A673 (cell line): Measurements from ENCODE around the gene PHF1. TPM values are rescaled to one million over a fixed set of nuclear protein-coding genes. Genes with fewer than 3 reads are reported as not detected.
A peak's percentile ranks its signal among the peaks of the same experiment; 100 is the strongest.

Experiments
- BruUV-seq: library from RNA; stranded (reverse); fragments of 400-500 nt; replicated peaks from 2 replicates; lab custom pipeline; 2021; lab: Mats Ljungman, UMichigan
- CTCF ChIA-PET: fragments of 300-600 bp; sonication (Branson Sonifier 250); formaldehyde crosslinking; loops from one replicate; lab custom pipeline; 2022; ENCODE audit warnings: antibody characterized with exemption; lab: Charles Lee
- POLR2A ChIA-PET: fragments of 300-600 bp; sonication (Branson Sonifier 250); formaldehyde crosslinking; loops from one replicate; lab custom pipeline; 2022; ENCODE audit warnings: antibody characterized with exemption; ENCODE audit not compliant: low non-redundant PET; lab: Charles Lee
- DNase-seq: peaks from one replicate; pipeline ENCODE4 v3.0.0-alpha.2; 2015; ENCODE audit warnings: low spot score
- H3K27ac ChIP-seq: fragments of 200-600 bp; sonication (generic); 2 replicates; pipeline ENCODE4 v1.5.1; 2016; ENCODE audit warnings: mixed run types, low read depth, mild to moderate bottlenecking, mixed read lengths, antibody characterized with exemption, low read length; ENCODE audit not compliant: poor library complexity, severe bottlenecking
- H3K27me3 ChIP-seq: fragments of 200-600 bp; sonication (generic); replicated peaks from 2 replicates; pipeline ENCODE4 v1.6.1; 2017; ENCODE audit warnings: mixed run types, low read depth, mild to moderate bottlenecking, mixed read lengths, antibody characterized with exemption, low read length; ENCODE audit not compliant: insufficient read depth, poor library complexity
- H3K36me3 ChIP-seq: fragments of 200-600 bp; sonication (generic); 2 replicates; pipeline ENCODE4 v1.6.1; 2016; ENCODE audit warnings: mixed run types, mild to moderate bottlenecking, mixed read lengths, antibody characterized with exemption, low read length; ENCODE audit not compliant: insufficient read depth, poor library complexity, severe bottlenecking
- H3K4me1 ChIP-seq: fragments of 200-600 bp; sonication (generic); 2 replicates; pipeline ENCODE4 v1.6.1; 2017; ENCODE audit warnings: mixed run types, mild to moderate bottlenecking, mixed read lengths, antibody characterized with exemption, low read length; ENCODE audit not compliant: insufficient read depth, poor library complexity, severe bottlenecking
- H3K4me3 ChIP-seq: fragments of 200-600 bp; sonication (generic); 2 replicates; pipeline ENCODE4 v1.5.1; 2016; ENCODE audit warnings: low read depth, mixed run types, mild to moderate bottlenecking, mixed read lengths, low read length; ENCODE audit not compliant: poor library complexity, severe bottlenecking
- H3K9me3 ChIP-seq: fragments of 200-600 bp; sonication (generic); 2 replicates; pipeline ENCODE4 v1.6.1; 2016; ENCODE audit warnings: mixed run types, low read depth, mild to moderate bottlenecking, mixed read lengths, antibody characterized with exemption, low read length; ENCODE audit not compliant: poor library complexity, severe bottlenecking
- EZH2 ChIP-seq: fragments of 200-600 bp; sonication (generic); IDR thresholded peaks from 2 replicates; pipeline ENCODE4 v1.6.1; 2017; ENCODE audit warnings: borderline replicate concordance, low read depth, mild to moderate bottlenecking, mixed read lengths, antibody characterized with exemption, low read length; ENCODE audit not compliant: poor library complexity, severe bottlenecking
- intact Hi-C: fragments of 100-400 bp; cut with micrococcal nuclease; formaldehyde crosslinking; loops from one replicate; pipeline ENCODE4 v1.10.0; 2022; ENCODE audit not compliant: unreplicated experiment
- total RNA-seq: library from RNA; stranded (reverse); gene quantifications from 2 replicates; pipeline ENCODE4 v1.2.3, GENCODE V29; 2021
- TF ChIP-seq, protein P1 (sequence below): fragments of 300-800, 200-600 bp; sonication (generic); conservative IDR thresholded peaks from 2 replicates; pipeline ENCODE4 v1.5.1; 2017; ENCODE audit warnings: low read depth, mild to moderate bottlenecking, antibody characterized with exemption, low read length, moderate library complexity, mixed read lengths

The PHF1 gene
- total RNA-seq, 1 experiment from 2014 or later = 53.5 TPM

DNA sequence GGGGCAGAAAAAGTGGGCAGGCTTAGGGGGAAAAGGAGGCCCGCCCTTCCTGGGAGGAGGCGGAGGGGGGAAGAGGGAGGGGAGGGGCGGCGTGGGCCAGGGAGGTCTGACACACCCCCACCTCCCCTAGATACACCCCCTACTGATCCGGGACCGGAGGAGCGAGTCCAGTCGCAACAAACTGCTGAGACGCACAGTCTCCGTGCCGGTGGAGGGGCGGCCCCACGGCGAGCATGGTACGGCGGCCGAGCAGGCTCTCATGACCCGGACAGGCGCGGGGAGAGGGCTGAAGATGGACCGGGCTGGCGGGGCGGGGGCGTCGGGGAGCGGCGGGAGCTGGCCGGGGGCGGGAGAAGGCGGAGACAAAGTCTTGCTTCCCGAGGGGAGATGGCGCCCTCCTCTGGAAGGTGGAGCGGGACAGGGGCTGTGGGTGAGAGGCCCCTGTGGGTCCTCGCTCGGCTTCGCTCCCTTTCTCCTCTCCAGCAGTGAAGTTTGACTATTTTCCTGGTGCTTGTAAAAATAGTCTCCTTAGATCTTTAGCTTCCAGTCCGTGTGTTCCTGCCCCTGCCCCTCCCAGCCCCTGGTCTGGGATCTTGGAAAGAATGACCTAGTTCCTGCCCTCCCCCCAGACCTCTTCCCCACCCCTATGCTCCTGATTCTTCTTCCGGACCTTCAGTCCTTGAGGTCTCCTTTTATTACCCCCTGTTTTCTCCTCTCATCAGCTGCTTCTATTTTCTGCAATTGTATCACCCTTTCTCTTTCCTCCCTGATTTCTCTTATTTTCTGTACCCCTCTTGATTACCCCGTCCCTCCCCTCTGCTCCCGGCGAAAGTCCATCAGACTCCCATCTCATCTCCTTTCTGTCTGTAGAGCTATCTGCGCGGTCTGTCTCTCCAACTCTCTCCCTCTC lies 15.1 kb downstream of the PHF1 start:
- H3K27ac ChIP-seq = peak overlapping the region; percentile 90
- CTCF ChIA-PET = interaction anchor here (0.6 to 1.0 kb wide), 5 partner anchors 35 to 177 kb away, joined by 3 to 9 read pairs (median 5); no protein-coding TSS in a partner anchor
- BruUV-seq = no TSS peak
- intact Hi-C loops = loop anchor here (2.0 to 10.0 kb wide), 4 partner anchors 35 to 451 kb away; partner anchors contain the start of genes KIFC1 and RGL2
- POLR2A ChIA-PET = interaction anchor here (0.8 kb wide), 2 partner anchors 16 to 77 kb away, joined by 3 read pairs; no protein-coding TSS in a partner anchor
- H3K27me3 ChIP-seq = no peaks in the 10 kb centered on the region
- DNase-seq = peak; percentile 93
- peaks cover 45% of the 10 kb centered on the region for H3K4me1 ChIP-seq
- no peak for TF ChIP-seq EZH2
- TF ChIP-seq, protein P1, sequence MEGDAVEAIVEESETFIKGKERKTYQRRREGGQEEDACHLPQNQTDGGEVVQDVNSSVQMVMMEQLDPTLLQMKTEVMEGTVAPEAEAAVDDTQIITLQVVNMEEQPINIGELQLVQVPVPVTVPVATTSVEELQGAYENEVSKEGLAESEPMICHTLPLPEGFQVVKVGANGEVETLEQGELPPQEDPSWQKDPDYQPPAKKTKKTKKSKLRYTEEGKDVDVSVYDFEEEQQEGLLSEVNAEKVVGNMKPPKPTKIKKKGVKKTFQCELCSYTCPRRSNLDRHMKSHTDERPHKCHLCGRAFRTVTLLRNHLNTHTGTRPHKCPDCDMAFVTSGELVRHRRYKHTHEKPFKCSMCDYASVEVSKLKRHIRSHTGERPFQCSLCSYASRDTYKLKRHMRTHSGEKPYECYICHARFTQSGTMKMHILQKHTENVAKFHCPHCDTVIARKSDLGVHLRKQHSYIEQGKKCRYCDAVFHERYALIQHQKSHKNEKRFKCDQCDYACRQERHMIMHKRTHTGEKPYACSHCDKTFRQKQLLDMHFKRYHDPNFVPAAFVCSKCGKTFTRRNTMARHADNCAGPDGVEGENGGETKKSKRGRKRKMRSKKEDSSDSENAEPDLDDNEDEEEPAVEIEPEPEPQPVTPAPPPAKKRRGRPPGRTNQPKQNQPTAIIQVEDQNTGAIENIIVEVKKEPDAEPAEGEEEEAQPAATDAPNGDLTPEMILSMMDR = peak; percentile 66
- H3K4me3 ChIP-seq = peak overlapping the region; percentile 59
- peaks cover 4% of the 10 kb centered on the region for H3K36me3 ChIP-seq
- no peaks in the 10 kb centered on the region for H3K9me3 ChIP-seq

- peak; percentile 58 for DNase-seq
- Histone ChIP-seq H3K36me3 (peaks cover 4% of the 10 kb centered on the region), H3K27me3 (no peaks in the 10 kb centered on the region), H3K4me1 (peaks cover 55% of the 10 kb centered on the region), H3K27ac (peak overlapping the region; percentile 90), H3K9me3 (no peaks in the 10 kb centered on the region), H3K4me3 (peak overlapping the region; percentile 59)
- no peak for TF ChIP-seq EZH2
- TF ChIP-seq, protein P1 = no peak
- ChIA-PET POLR2A (interaction anchor here (0.8 kb wide), 1 partner anchor 17 kb away, joined by 3 read pairs; no protein-coding TSS in a partner anchor), CTCF (interaction anchor here (0.5 to 0.6 kb wide), 2 partner anchors 45 to 141 kb away, joined by 8 to 9 read pairs; no protein-coding TSS in a partner anchor)
- BruUV-seq = no TSS peak
- intact Hi-C loops = loop anchor here (2.0 to 10.0 kb wide), 4 partner anchors 36 to 452 kb away; partner anchors contain the start of genes KIFC1 and RGL2
These were observed 16.0 kb downstream of the PHF1 start for GRCh38 chr6:33426590-33427511.
